ENCODE measurements around the gene OAT.

GRCh38 chr10:124417895-124418725, 613 bp downstream of the OAT start:
- TF ChIP-seq CTCF (IDR thresholded peaks at IDR 0.05) (peak in 1 of 4 experiments; percentile 7), POLR2A (IDR thresholded peaks at IDR 0.05) (no peak), POLR2AphosphoS5 (IDR thresholded peaks at IDR 0.05) (peak in 2 of 4 donors; percentile 4 to 28)
